ENCODE results near the gene BDNF. TPM values are rescaled to one million over a fixed set of nuclear protein-coding genes. Genes with fewer than 3 reads are reported as not detected.

BDNF gene
- total RNA-seq, 4 donors from 2014 or later, result 0.30 TPM; not detected in 3

GRCh38 chr11:27615833-27616232, 84.4 kb downstream of the BDNF start:
- Histone ChIP-seq H3K4me3 (no peak overlapping the region), H3K27ac (no peak overlapping the region), H3K36me3 (no peaks in the 10 kb centered on the region), H3K4me1 (no peaks in the 10 kb centered on the region), H3K27me3 (no peaks in the 10 kb centered on the region), H3K9me3 (no peaks in the 10 kb centered on the region)
- TF ChIP-seq EP300 (IDR thresholded peaks at IDR 0.05) (no peak), POLR2A (IDR thresholded peaks at IDR 0.05) (no peak), CTCF (IDR thresholded peaks at IDR 0.05) (no peak)
- DNase-seq (ENCODE audit: low spot score in 2 of 2), result no peak
- WGBS, 2 donors, result 95 to 98% methylated on average over 5 of the region's 5 CpGs

- no peak for DNase-seq (ENCODE audit: low spot score in 2 of 2)
- Histone ChIP-seq H3K9me3 (no peaks in the 10 kb centered on the region), H3K4me1 (no peaks in the 10 kb centered on the region), H3K27me3 (no peaks in the 10 kb centered on the region), H3K27ac (no peak overlapping the region), H3K36me3 (no peaks in the 10 kb centered on the region), H3K4me3 (no peak overlapping the region)
- TF ChIP-seq POLR2A (IDR thresholded peaks at IDR 0.05) (no peak), CTCF (IDR thresholded peaks at IDR 0.05) (no peak), EP300 (IDR thresholded peaks at IDR 0.05) (no peak)
Observed at GRCh38 chr11:27614092-27614491, 86.2 kb downstream of the BDNF start.

GRCh38 chr11:27612932-27613880, 87.0 kb downstream of the BDNF start:
- WGBS, 2 donors, result 81 to 82% methylated on average over 9 of the region's 9 CpGs
- Histone ChIP-seq H3K27ac (no peak overlapping the region), H3K9me3 (no peaks in the 10 kb centered on the region), H3K4me3 (no peak overlapping the region), H3K4me1 (no peaks in the 10 kb centered on the region), H3K27me3 (no peaks in the 10 kb centered on the region), H3K36me3 (no peaks in the 10 kb centered on the region)
- TF ChIP-seq CTCF (IDR thresholded peaks at IDR 0.05) (no peak), EP300 (IDR thresholded peaks at IDR 0.05) (no peak), POLR2A (IDR thresholded peaks at IDR 0.05) (no peak)
- DNase-seq (ENCODE audit: low spot score in 2 of 2), result no peak

GRCh38 chr11:27611947-27612455, 88.3 kb downstream of the BDNF start:
- TF ChIP-seq POLR2A (IDR thresholded peaks at IDR 0.05) (no peak), EP300 (IDR thresholded peaks at IDR 0.05) (no peak), CTCF (IDR thresholded peaks at IDR 0.05) (no peak)
- H3K4me3 ChIP-seq, result no peak overlapping the region
- H3K27ac ChIP-seq, result no peak overlapping the region
- no peak for DNase-seq (ENCODE audit: low spot score in 2 of 2)
- WGBS, 2 donors, result 86 to 91% methylated on average over 3 of the region's 3 CpGs
- H3K4me1 ChIP-seq, result no peaks in the 10 kb centered on the region
- H3K36me3 ChIP-seq, result no peaks in the 10 kb centered on the region
- no peaks in the 10 kb centered on the region for H3K9me3 ChIP-seq
- no peaks in the 10 kb centered on the region for H3K27me3 ChIP-seq

- no peak for DNase-seq (ENCODE audit: low spot score in 2 of 2)
- H3K27ac ChIP-seq, result no peak overlapping the region
- 81 to 94% methylated on average over 1 of the region's 1 CpG for WGBS, 2 donors
- TF ChIP-seq POLR2A (IDR thresholded peaks at IDR 0.05) (no peak), EP300 (IDR thresholded peaks at IDR 0.05) (no peak), CTCF (IDR thresholded peaks at IDR 0.05) (no peak)
- H3K9me3 ChIP-seq, result no peaks in the 10 kb centered on the region
- no peak overlapping the region for H3K4me3 ChIP-seq
- H3K36me3 ChIP-seq, result no peaks in the 10 kb centered on the region
- H3K4me1 ChIP-seq, result no peaks in the 10 kb centered on the region
- no peaks in the 10 kb centered on the region for H3K27me3 ChIP-seq
Observed at GRCh38 chr11:27611390-27611789, 88.9 kb downstream of the BDNF start.
